ENCODE measurements around the gene AHI1.

The AHI1 gene

GRCh38 chr6:135295085-135295484, 202.5 kb downstream of the AHI1 start:
- Histone ChIP-seq H3K4me2 (ENCODE audit: low read depth, low read length) (no peak overlapping the region), H3K4me3 (ENCODE audit: low read length) (no peak overlapping the region), H3K27ac (ENCODE audit: low read length) (no peak overlapping the region), H3K79me2 (ENCODE audit: low read length) (no peaks in the 10 kb centered on the region), H3K9me2 (replicated peaks; ENCODE audit: insufficient read depth, low read length) (no peaks in the 10 kb centered on the region), H3K4me1 (ENCODE audit: low read length) (no peaks in the 10 kb centered on the region), H3K9ac (ENCODE audit: low read length) (no peak overlapping the region), H3F3A (ENCODE audit: insufficient read depth, low read length) (no peaks in the 10 kb centered on the region), H4K20me1 (ENCODE audit: insufficient read depth, low read length) (no peaks in the 10 kb centered on the region), H2AFZ (ENCODE audit: low read length) (no peak overlapping the region), H3K27me3 (replicated peaks; ENCODE audit: insufficient read depth, low read length) (no peaks in the 10 kb centered on the region), H3K36me3 (replicated peaks; ENCODE audit: insufficient read depth, low read length) (no peaks in the 10 kb centered on the region), H3K9me3 (replicated peaks; ENCODE audit: insufficient read depth, low read length) (no peaks in the 10 kb centered on the region)
- TF ChIP-seq CTCF (IDR thresholded peaks at IDR 0.05; ENCODE audit: low read length) (no peak), EZH2phosphoT487 (IDR thresholded peaks at IDR 0.05; ENCODE audit: low read length) (no peak), EZH2 (optimal IDR thresholded peaks at IDR 0.05; ENCODE audit: low read depth, low read length) (no peak)
- DNase-seq, result no peak

- Histone ChIP-seq H3K9me3 (replicated peaks; ENCODE audit: insufficient read depth, low read length) (no peaks in the 10 kb centered on the region), H4K20me1 (ENCODE audit: insufficient read depth, low read length) (no peaks in the 10 kb centered on the region), H3K36me3 (replicated peaks; ENCODE audit: insufficient read depth, low read length) (no peaks in the 10 kb centered on the region), H3K9me2 (replicated peaks; ENCODE audit: insufficient read depth, low read length) (no peaks in the 10 kb centered on the region), H3K27ac (ENCODE audit: low read length) (no peak overlapping the region), H3K27me3 (replicated peaks; ENCODE audit: insufficient read depth, low read length) (no peaks in the 10 kb centered on the region), H3K4me2 (ENCODE audit: low read depth, low read length) (no peak overlapping the region), H3K79me2 (ENCODE audit: low read length) (no peaks in the 10 kb centered on the region), H2AFZ (ENCODE audit: low read length) (no peak overlapping the region), H3K4me1 (ENCODE audit: low read length) (no peaks in the 10 kb centered on the region), H3K4me3 (ENCODE audit: low read length) (no peak overlapping the region), H3F3A (ENCODE audit: insufficient read depth, low read length) (no peaks in the 10 kb centered on the region), H3K9ac (ENCODE audit: low read length) (no peak overlapping the region)
- DNase-seq, result no peak
- no peak for TF ChIP-seq EZH2 (optimal IDR thresholded peaks at IDR 0.05; ENCODE audit: low read depth, low read length)
- no peak for TF ChIP-seq CTCF (IDR thresholded peaks at IDR 0.05; ENCODE audit: low read length)
- no peak for TF ChIP-seq EZH2phosphoT487 (IDR thresholded peaks at IDR 0.05; ENCODE audit: low read length)
Observed at GRCh38 chr6:135291288-135292076, 206.1 kb downstream of the AHI1 start.

DNA sequence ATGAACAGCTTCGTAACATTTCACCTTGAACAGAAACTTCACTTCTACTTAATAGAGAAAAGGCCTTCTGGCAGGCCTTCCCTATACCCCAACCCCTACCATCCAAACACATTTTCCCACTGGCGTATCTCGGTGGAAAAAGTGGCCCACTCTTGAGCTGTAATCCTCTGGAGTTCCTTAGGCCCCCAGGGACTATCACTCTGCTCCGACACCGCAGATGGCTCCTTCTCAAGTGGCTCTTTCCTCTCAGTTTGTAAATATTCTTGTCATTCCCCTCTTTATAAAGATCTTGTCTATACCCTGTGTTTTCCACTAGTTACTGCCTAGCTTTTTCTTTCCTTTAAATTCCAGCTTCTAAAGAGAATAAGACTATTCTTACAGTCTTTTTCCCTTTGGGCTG, 207.7 kb downstream of the AHI1 start:
- Histone ChIP-seq H3K4me2 (ENCODE audit: low read depth, low read length) (no peak overlapping the region), H3K9me2 (replicated peaks; ENCODE audit: insufficient read depth, low read length) (no peaks in the 10 kb centered on the region), H3K9ac (ENCODE audit: low read length) (no peak overlapping the region), H3K27me3 (replicated peaks; ENCODE audit: insufficient read depth, low read length) (no peaks in the 10 kb centered on the region), H3K79me2 (ENCODE audit: low read length) (no peaks in the 10 kb centered on the region), H3K4me3 (ENCODE audit: low read length) (no peak overlapping the region), H3K27ac (ENCODE audit: low read length) (no peak overlapping the region), H2AFZ (ENCODE audit: low read length) (no peak overlapping the region), H3K4me1 (ENCODE audit: low read length) (no peaks in the 10 kb centered on the region), H3K9me3 (replicated peaks; ENCODE audit: insufficient read depth, low read length) (no peaks in the 10 kb centered on the region), H3F3A (ENCODE audit: insufficient read depth, low read length) (no peaks in the 10 kb centered on the region), H3K36me3 (replicated peaks; ENCODE audit: insufficient read depth, low read length) (no peaks in the 10 kb centered on the region), H4K20me1 (ENCODE audit: insufficient read depth, low read length) (no peaks in the 10 kb centered on the region)
- DNase-seq, result no peak
- TF ChIP-seq CTCF (IDR thresholded peaks at IDR 0.05; ENCODE audit: low read length), result no peak
- no peak for TF ChIP-seq EZH2phosphoT487 (IDR thresholded peaks at IDR 0.05; ENCODE audit: low read length)
- no peak for TF ChIP-seq EZH2 (optimal IDR thresholded peaks at IDR 0.05; ENCODE audit: low read depth, low read length)
